NCI-H460 (cell line): ENCODE measurements around the gene UNC5CL. TPM values are rescaled to one million over a fixed set of nuclear protein-coding genes. Genes with fewer than 3 reads are reported as not detected.

Experiments used
- DNase-seq: peaks from one replicate; pipeline ENCODE4 v3.0.0-alpha.2; 2016; ENCODE audit warnings: low read depth; ENCODE audit errors: extremely low read depth
- total RNA-seq: library from RNA; depleted of rRNA; stranded (reverse); fragments of >200 nt; shearing (Covaris generic); gene quantifications from 2 replicates; pipeline ENCODE4 v1.2.3, GENCODE V29; 2014

Gene UNC5CL
- total RNA-seq, 1 experiment from 2014 or later, result 0.10 TPM

DNA sequence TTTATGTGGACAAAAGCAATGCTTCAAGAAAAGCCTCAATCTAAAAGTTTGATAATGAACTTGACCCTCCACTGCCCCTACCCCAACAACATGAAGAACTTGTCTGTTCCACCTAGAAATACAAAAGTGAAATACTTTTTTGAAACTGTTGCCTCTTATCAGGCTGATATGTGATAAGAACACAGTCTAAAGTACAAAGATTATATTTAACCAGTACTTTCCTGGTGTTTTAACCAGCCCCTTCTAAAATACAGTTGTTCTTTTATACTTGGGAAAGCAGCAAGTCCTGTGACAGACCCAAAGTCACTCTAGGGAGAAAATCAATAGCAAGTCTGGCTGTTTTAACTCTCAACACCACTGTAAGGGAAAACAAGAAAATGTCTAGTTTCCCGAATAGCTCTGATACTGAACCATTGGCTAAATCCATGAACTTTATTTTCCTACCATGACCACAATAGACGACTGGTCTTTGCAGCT is 26.6 kb upstream of the UNC5CL start:
- DNase-seq, result no peak

GRCh38 chr6:41064841-41065240 is 25.8 kb upstream of the UNC5CL start:
- DNase-seq, result no peak

DNA sequence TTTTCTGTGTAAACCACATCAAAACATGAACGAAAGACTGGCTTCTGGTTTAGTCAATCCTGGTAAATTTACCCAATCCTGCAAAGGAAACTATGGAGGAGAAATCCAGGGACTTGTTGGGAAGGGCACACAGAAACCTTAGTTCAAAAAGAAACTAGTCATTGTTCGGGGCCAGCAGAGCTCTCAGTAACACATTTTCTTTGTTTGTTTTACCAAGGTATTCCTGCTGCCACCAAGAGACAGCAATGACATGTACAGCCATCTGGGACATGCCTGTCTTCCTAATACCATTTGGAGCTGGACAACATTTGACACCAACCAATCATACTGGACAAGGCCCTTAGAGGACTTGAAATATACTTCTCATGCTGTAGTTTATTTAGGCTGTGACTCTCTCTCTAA is 24.9 kb upstream of the UNC5CL start:
- no peak for DNase-seq

DNA sequence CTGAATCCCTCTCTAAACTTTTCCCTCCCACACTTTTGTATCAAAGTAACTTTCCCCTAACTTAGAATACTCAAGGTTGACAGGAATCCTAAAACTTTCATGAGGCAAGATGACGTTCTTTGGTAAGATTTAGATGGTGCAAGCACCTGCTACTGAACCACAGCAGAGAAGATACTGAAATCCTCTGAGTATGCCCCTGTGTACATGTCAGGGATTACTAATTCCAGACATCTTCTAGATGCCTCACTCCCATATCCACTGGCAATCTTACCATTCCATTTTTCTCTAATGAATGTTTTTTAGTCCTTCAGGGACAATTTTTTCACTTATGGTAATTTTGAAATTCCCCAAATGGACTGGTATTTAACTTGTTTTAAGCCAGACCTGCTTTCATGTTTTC is 23.0 kb upstream of the UNC5CL start:
- no peak for DNase-seq

- DNase-seq, result no peak
These were observed 22.2 kb upstream of the UNC5CL start for GRCh38 chr6:41061196-41061726.

DNA sequence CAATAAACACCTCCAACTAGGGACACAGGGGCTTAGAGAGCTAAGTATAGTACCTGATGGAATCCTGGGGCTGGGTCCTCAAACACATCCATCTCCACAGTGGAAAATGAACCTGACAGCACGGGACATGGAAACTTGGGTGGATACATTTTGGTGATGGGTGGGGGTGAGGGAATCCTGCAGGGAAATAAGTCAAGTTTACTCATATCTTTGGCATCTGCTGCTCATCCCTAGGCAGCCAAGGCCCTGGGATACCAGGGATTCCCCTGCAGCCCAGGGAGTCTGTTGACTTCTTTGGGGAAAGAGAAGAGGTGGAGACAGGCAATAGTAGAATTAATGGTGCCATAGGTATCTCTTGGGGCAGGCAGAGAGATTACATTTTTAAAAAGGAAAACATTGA is 20.5 kb upstream of the UNC5CL start:
- DNase-seq, result no peak

DNA sequence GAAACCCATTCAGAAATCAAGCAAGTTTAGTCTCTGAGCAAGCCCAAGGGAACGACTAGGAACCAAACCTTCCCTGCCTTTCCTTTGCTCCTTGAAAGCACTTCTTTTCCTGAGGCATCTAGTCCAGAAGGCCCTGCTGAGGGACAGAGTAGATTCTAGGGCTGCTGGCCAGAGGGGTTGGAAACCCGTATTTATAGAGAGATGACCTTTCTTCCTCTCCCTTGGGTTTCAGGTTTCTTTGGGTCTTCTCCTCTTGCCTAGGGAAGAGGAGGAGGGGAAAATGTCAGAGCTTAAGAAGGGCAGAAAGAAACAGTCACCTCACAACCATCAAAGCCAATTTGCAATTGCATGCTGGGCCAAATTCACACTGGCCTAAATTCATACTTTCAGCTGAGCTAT is 19.8 kb upstream of the UNC5CL start:
- no peak for DNase-seq

DNA sequence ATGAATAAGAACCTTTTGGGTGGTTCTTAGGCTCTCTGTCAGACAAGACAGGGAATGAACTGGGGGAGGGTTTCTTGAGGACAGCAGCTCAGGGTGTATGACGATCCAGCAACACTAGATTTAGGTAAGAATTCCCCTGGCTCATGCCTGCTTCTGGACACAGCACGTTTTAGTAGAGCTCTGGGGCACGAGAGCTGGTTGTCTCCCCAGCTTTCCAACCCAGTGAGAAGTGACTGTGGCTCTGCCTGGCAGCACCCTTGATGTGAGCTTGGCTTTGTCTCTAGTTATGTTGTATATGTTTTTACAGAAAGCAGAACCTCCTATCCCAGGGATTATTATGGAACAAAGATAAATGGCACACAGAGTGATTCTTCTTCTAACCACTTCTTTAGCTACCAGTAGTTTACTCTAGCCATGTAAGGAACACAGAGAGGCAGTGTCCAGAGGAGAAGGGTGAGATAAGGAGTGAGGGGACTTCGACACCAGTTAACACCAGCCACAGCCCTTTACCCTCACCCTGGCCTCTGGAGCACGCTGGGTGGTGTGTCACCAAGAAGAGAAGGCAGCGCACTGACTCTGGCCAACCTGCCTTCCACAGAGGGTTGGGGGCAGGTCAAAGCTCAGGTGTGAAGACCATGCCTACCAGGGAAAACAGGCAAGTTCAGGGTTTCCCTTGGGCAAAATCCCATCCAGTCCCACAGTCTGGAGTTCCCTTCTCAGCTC is 17.9 kb upstream of the UNC5CL start:
- DNase-seq, result no peak

DNA sequence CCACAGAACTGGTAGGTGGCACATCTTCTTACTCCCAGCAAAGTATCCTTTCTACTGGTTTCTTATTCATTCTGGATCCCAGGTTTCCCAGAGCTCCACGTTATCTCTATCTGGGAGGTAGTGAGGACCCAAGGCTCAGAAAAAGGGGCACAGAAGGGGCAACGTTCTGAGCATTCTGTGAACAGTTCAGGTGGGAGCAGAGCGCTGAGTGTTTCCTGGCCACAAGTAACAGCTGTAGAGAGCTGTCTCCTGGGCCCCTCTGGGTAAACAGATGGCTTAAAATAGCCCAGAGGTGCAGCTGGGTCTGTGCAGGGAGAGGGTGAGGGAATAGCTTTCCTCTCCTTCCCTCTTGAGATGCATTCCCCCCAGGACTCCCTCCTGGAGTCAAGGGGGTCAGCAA is 16.1 kb upstream of the UNC5CL start:
- DNase-seq, result no peak

DNA sequence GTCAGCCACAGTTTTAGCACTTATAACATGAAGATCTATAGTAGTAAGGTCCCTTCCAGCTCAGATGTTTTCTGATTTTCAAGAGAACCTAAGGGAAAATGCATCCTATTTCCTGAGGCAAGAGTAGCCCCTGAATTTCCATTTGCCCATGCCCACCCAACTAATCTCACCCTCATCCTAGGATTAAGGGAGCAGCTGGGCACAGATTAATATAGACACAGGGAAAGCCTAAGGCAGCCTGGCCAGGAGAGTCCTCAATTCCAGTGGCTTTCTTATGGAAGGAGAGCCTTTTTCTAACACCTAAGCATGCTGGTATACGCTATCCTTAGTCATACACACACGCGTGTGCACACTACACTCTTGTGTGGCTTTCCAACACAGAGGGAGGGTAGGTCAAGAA is 15.5 kb upstream of the UNC5CL start:
- DNase-seq, result no peak

- no peak for DNase-seq
These were observed 14.0 kb upstream of the UNC5CL start, which contains the start of gene APOBEC2 for GRCh38 chr6:41053041-41053440. TSS of gene APOBEC2 (plus strand) at chr6:41053202. CDS start at chr6:41053348, 146 bp downstream.

DNA sequence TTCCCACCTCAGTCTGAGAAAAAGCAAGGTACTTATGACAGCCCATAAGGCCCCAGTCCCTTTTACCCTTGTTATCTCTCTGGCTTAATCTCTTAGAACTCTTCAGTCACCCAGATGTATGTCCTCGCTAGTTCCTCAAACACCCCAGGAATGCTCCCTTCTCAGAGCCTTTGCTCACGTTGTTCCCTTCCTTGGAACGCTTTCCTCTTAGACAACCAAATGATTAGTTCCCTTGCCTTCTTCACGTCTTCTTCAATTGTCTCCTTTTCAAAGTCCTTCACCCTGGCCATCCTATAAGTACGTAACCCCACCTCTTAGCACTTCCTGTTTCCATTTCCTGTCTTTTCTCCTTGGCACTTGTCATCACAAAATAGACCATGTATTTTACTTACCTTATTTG is 12.9 kb upstream of the UNC5CL start:
- no peak for DNase-seq

GRCh38 chr6:41050536-41050935 is 11.5 kb upstream of the UNC5CL start:
- DNase-seq, result no peak

- no peak for DNase-seq
These were observed 10.9 kb upstream of the UNC5CL start for GRCh38 chr6:41049955-41050354.

DNA sequence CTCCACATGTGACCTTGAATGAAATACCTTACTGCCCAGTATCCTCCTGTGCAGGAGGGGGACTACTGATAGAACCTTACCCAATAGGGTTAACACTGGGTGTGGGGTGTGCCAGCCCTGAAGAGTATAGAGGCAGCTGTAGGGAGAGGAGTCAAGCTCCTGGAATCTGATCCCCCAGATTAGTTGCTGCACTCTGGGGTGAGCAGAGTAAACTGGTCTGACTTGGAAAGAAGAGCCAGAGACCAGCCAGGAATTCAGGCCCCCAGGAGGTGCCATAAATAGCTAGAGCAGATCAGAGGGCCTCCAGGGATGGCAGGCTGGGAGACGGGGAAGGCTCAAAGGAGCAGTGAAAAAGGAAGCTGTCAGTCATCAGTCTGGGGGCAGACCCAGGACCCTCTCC is 10.5 kb upstream of the UNC5CL start:
- no peak for DNase-seq

DNA sequence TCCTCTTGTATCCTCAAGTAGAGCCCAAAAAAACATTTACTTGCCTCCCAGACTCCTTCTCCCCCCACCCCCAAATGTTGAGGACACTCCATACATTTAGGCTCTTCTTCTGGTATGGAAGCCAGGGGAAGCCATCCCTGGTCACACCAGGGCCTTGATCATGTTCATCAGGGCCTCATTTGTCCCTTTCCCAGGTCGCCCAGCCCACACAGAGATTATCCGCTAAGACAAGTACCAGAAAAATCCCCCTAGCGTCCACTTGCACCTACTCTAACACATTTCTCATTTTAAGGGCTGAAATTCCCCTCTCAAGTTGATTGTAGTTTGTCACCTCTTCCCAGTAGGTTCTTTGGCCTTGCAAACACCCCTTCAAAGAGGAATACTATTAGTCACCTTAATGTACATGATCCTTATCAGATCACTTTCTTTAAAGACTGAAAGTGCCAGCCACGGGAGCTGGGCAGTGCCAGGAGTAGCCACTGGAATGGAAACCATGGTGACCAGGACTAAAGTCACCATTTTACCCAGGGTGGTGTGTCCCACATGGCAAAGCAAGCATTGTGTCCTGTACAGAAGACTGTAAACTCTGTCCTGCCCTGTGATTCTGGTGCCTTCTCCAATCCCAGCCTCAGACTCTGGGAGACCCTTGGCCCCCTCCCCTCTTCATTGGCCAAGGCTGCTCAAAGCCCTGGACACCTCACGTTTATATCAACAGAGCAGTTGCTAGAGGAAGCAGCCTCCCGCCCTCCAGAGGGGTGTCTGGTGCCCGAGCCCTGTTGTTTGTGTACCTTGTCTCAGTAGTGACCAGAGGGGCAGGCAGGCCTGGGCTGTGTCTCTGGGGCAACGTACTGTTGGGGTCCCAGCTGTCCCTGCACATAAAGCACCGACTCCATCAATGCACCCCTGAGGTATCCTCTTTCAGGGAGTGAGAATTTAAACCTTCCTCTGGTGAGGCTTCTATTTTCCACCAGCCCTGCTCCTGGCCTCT is 9.0 kb upstream of the UNC5CL start:
- DNase-seq, result no peak

DNA sequence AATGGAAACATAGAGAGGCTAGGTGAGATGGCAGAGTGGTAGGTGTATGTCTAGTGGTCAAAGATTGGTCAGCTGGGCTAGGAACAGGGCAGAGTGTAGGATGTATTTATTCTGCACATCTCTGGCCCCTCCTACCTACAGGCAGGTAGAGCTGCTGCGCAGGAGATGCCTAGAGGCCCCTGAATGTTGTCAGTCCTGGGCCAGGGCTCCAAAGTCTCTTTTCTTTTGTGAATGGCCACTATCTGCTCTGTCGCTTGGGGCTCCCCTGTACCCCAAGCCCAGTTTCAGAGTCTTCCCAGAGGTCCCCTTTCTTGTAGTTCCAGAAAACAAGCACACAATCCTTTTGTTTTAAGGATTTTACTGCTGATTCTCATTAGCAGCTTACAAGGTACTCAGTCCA is 8.3 kb upstream of the UNC5CL start:
- DNase-seq, result no peak

DNA sequence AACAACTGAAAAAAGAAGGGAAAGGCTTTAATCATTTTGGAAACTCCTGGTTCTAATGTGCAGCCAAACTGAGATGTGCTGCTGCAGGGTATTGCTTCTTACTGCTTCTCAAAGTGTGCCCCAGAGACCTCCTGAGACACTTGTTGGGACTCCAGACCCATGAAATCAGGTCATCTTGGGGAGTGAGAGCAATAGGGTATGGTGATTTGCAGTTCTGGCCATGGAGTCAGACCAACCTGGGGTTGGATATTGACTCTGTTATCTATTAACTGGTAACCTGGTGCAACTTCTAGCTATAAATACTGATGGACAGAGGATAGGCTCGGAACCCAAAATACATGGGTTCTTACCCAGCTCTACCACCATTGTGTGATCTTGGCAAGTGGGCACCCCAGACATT is 7.1 kb upstream of the UNC5CL start:
- DNase-seq, result no peak

- no peak for DNase-seq
These were observed 6.6 kb upstream of the UNC5CL start for GRCh38 chr6:41045664-41046063.

- no peak for DNase-seq
These were observed 4.1 kb upstream of the UNC5CL start for GRCh38 chr6:41043151-41043550.
